K562 (cell line): ENCODE results near the gene LNPEP. TPM values are rescaled to one million over a fixed set of nuclear protein-coding genes. Genes with fewer than 3 reads are reported as not detected.
A peak's percentile ranks its signal among the peaks of the same experiment; 100 is the strongest.

Experiments used
- ATF1 ChIP-seq, 2 experiments: fragments of 450-650 bp in 1 of 2; IDR thresholded peaks; 2 replicates each; pipeline ENCODE4 v1.6.1; 2016; ENCODE audit warnings: missing compliant biosample characterization in 1 of 2, missing genetic modification characterization in 1 of 2
- E4F1 ChIP-seq: fragments of 250-450 bp; sonication (Bioruptor Pico); IDR thresholded peaks from 2 replicates; pipeline ENCODE4 v1.5.0; 2021; ENCODE audit warnings: mild to moderate bottlenecking, borderline replicate concordance
- FOXA3 ChIP-seq, 2 experiments: fragments of 450-650 bp in 1 of 2; sonication (generic) in 1 of 2; formaldehyde crosslinking; IDR thresholded peaks in 1 of 2; conservative IDR thresholded peaks in 1 of 2; 2 replicates each; pipeline versions ENCODE4 v1.4.0 to v1.8.0; 2020 to 2022; ENCODE audit warnings: mild to moderate bottlenecking in 2 of 2, missing genetic modification reagents in 1 of 2
- FOXO4 ChIP-seq: fragments of 450-650 bp; formaldehyde crosslinking; IDR thresholded peaks from 2 replicates; pipeline ENCODE4 v1.4.0; 2020; ENCODE audit warnings: mild to moderate bottlenecking, moderate library complexity
- KAT7 ChIP-seq: sonication (generic); formaldehyde crosslinking; IDR thresholded peaks from 2 replicates; pipeline ENCODE4 v1.8.0; 2022; ENCODE audit warnings: missing genetic modification reagents, mild to moderate bottlenecking, borderline replicate concordance
- NFYB ChIP-seq: IDR thresholded peaks from 2 replicates; pipeline ENCODE4 v1.6.1; 2011; ENCODE audit warnings: mild to moderate bottlenecking, moderate library complexity; ENCODE audit not compliant: insufficient read length; ENCODE audit errors: extremely low read depth
- PRDM10 ChIP-seq: fragments of 450-650 bp; IDR thresholded peaks from 2 replicates; pipeline ENCODE4 v1.6.1; 2018; ENCODE audit not compliant: partially characterized antibody
- PRPF4 ChIP-seq: fragments of 200-400 bp; formaldehyde crosslinking; IDR thresholded peaks from one replicate; pipeline ENCODE4 v1.6.1; 2017; ENCODE audit warnings: low read length, low read depth, mild to moderate bottlenecking; ENCODE audit not compliant: insufficient read depth, poor library complexity, severe bottlenecking
- ZNF77 ChIP-seq: fragments of 250-450 bp; sonication (Bioruptor Pico); IDR thresholded peaks from 2 replicates; pipeline ENCODE4 v1.5.0; 2020
- polyA plus RNA-seq, 8 experiments: library from polyadenylated mRNA; depleted of rRNA in 4 of 8; stranded (reverse) in 5 of 8; unstranded in 3 of 8; fragments of >200 nt; fragmentation: Nextera tagmentation in 2 of 8; fragmentation: Illumina TruSeq in 1 of 8; extraction: Ambion mirVana in 2 of 8; extraction: Trizol in 1 of 8; gene quantifications; 2 replicates each; pipeline versions ENCODE4 v1.2.1 to v1.2.3, GENCODE V29; 2011 to 2014; ENCODE audit warnings: inconsistent platforms in 1 of 8, missing spikeins in 1 of 8
- total RNA-seq, 7 experiments: library from RNA; depleted of rRNA in 6 of 7; stranded (reverse); fragments of >200 nt in 6 of 7; fragmentation: Illumina TruSeq in 2 of 7; extraction: Trizol in 2 of 7; gene quantifications; 2 replicates each; pipeline versions ENCODE4 v1.2.1 to v1.2.3, GENCODE V29; 2011 to 2021; ENCODE audit warnings: low replicate concordance in 1 of 7
- TF ChIP-seq, protein P1 (sequence below): sonication (generic); formaldehyde crosslinking; IDR thresholded peaks from 2 replicates; pipeline ENCODE4 v1.9.0; 2022; ENCODE audit warnings: mild to moderate bottlenecking, missing genetic modification reagents
- TF ChIP-seq, protein P2 (sequence below): fragments of 250-450 bp; sonication (Bioruptor Pico); IDR thresholded peaks from 2 replicates; pipeline ENCODE4 v1.4.0; 2020; ENCODE audit warnings: mild to moderate bottlenecking, moderate library complexity

The LNPEP gene
- total and polyA plus RNA-seq, 9 of the 15 experiments (the other 6 are each of a cell fraction or from before 2014, with no cell fraction given) = 2.6 to 27.9 (median 11.2) TPM

DNA sequence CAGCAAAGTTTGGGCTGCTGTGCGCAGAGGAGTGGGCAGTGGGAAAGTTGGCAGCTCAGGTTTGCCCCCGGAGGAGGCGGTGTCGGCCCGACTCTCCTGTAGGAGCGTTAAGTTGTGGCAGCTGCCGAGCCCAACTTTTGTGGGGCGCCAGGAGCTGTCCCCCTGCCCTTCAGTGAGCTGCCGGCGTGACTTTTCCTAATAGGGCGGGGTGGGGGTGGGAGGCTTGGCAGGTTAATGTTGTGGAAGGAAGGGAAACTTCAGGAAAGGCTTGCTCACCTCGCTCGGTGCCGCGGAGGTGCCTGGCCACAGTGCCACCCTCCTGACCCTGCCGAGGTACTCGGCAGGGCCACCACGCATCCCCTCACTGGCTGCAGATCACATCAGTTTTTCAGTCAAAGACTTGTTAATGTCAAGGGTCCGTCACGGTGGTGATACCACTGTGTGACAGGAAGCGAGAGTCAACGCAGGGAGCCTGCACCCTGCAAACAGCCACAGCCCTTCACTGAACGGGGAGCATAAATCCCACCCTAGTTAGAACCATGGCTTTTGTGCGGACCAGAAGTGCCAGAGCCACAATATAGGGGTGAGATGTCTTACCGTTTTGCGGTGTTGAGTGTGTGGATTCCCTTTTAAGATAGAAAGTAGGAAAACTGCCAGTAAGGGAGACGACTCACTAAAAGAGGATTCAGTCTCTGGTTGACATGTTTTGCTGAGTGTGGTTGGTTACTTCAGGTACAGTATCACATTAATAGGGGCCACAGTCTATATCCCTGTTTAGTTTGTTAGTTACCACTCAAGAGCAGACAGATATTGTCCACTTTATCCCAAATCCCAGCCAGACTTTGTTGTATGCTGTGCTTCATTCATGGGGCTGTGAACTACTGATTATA is 796 bp downstream of the LNPEP start (continued):
- TF ChIP-seq PRDM10 = peak; percentile 6
- TF ChIP-seq, protein P1, sequence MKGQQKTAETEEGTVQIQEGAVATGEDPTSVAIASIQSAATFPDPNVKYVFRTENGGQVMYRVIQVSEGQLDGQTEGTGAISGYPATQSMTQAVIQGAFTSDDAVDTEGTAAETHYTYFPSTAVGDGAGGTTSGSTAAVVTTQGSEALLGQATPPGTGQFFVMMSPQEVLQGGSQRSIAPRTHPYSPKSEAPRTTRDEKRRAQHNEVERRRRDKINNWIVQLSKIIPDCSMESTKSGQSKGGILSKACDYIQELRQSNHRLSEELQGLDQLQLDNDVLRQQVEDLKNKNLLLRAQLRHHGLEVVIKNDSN = no peak
- no peak for TF ChIP-seq PRPF4
- TF ChIP-seq KAT7 (CRISPR knock-in tag) = no peak
- no peak for TF ChIP-seq FOXA3 (CRISPR knock-in tag; conservative IDR thresholded peaks at IDR 0.05 in 1 of 2, IDR thresholded peaks at IDR 0.05 in 1 of 2)
- no peak for TF ChIP-seq ATF1 (CRISPR knock-in tag; IDR thresholded peaks at IDR 0.05)
- TF ChIP-seq ATF1 (tag; IDR thresholded peaks at IDR 0.05) = no peak
- TF ChIP-seq E4F1 (CRISPR knock-in tag) = no peak
- TF ChIP-seq FOXO4 (CRISPR knock-in tag) = no peak
- no peak for TF ChIP-seq NFYB
- TF ChIP-seq, protein P2, sequence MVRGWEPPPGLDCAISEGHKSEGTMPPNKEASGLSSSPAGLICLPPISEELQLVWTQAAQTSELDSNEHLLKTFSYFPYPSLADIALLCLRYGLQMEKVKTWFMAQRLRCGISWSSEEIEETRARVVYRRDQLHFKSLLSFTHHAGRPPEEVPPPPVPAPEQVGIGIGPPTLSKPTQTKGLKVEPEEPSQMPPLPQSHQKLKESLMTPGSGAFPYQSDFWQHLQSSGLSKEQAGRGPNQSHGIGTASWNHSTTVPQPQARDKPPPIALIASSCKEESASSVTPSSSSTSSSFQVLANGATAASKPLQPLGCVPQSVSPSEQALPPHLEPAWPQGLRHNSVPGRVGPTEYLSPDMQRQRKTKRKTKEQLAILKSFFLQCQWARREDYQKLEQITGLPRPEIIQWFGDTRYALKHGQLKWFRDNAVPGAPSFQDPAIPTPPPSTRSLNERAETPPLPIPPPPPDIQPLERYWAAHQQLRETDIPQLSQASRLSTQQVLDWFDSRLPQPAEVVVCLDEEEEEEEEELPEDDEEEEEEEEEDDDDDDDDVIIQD = no peak
- no peak for TF ChIP-seq ZNF77 (CRISPR knock-in tag)
